AG09319 (cell line): Measurements from ENCODE around the gene PI4K2A.

ENCODE experiments used
- DNase-seq: peaks from one replicate; pipeline ENCODE4 v3.0.0-alpha.2; 2010; ENCODE audit warnings: low read depth; ENCODE audit errors: extremely low read depth
- CTCF ChIP-seq: IDR thresholded peaks from 2 replicates; pipeline ENCODE4 v1.5.1; 2011; ENCODE audit warnings: low read depth, mild to moderate bottlenecking, inconsistent platforms, low read length, moderate library complexity

PI4K2A gene

GRCh38 chr10:97717627-97718026 is 77.2 kb downstream of the PI4K2A start:
- no peak for DNase-seq
- no peak for TF ChIP-seq CTCF

- no peak for TF ChIP-seq CTCF
- DNase-seq = no peak
Observed at GRCh38 chr10:97718178-97718577, 77.7 kb downstream of the PI4K2A start.

GRCh38 chr10:97718659-97719142 is 78.2 kb downstream of the PI4K2A start:
- TF ChIP-seq CTCF = no peak
- DNase-seq = no peak

- no peak for DNase-seq
Observed at GRCh38 chr10:97719602-97720001, 79.1 kb downstream of the PI4K2A start.

GRCh38 chr10:97721871-97722780 is 81.7 kb downstream of the PI4K2A start:
- no peak for TF ChIP-seq CTCF

More at GRCh38 chr10:97719602-97720001, 79.1 kb downstream of the PI4K2A start:
- no peak for TF ChIP-seq CTCF

GRCh38 chr10:97723001-97723400 is 82.5 kb downstream of the PI4K2A start:
- no peak for DNase-seq
- TF ChIP-seq CTCF = no peak

More at GRCh38 chr10:97721871-97722780, 81.7 kb downstream of the PI4K2A start:
- DNase-seq = no peak

GRCh38 chr10:97724341-97724941 is 84.0 kb downstream of the PI4K2A start:
- DNase-seq = no peak
- no peak for TF ChIP-seq CTCF
